Kasumi-1 (cell line): Measurements from ENCODE around the gene GLMN.
"Not testable (repeated sequence)": the region's sequence is repeated elsewhere in the genome, so short reads cannot be mapped to it uniquely, and the experiment has no call there.

Experiments used
- DNase-seq, 2 experiments: peaks; one replicate each; lab custom pipeline; 2025; lab: John Stamatoyannopoulos, UW

GLMN gene

DNA sequence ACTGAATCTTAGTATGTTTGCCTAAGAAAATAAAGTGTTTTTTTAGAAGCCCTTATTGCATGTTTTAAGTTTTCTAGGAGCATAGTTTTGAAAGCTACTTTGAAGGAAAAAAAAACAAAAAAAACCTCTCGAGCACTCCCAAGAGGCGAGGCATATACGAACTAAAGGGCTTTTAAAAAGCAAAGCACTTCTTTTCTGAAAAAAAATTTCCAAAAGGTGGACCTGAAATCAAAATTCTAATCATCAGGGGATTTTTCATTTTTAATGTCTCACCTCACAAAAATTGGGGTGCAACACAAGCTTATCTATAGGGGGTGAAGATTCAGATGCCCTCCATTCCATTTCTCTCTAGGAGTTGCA lies 594 bp downstream of the GLMN start:
- DNase-seq: no peak

GRCh38 chr1:92291372-92291999 lies 7.3 kb downstream of the GLMN start:
- DNase-seq: peak; percentile 87 to 88

DNA sequence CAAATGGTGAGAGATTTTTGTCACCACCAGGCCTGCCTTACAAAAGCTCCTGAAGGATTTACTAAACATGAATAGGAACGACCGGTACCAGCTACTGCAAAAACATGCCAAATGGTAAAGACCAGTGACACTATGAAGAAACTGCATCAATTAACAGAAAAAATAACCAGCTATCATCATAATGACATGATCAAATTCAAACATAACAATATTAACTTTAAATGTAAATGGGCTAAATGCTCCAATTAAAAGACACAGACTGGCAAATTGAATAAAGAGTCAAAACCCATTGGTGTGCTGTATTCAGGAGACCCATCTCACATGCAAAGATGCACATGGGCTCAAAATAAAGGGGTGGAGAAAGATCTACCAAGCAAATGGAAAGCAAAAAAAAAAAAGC lies 17.4 kb downstream of the GLMN start:
- DNase-seq: not testable (repeated sequence)

GRCh38 chr1:92279781-92280180 lies 19.0 kb downstream of the GLMN start:
- not testable (repeated sequence) for DNase-seq

DNA sequence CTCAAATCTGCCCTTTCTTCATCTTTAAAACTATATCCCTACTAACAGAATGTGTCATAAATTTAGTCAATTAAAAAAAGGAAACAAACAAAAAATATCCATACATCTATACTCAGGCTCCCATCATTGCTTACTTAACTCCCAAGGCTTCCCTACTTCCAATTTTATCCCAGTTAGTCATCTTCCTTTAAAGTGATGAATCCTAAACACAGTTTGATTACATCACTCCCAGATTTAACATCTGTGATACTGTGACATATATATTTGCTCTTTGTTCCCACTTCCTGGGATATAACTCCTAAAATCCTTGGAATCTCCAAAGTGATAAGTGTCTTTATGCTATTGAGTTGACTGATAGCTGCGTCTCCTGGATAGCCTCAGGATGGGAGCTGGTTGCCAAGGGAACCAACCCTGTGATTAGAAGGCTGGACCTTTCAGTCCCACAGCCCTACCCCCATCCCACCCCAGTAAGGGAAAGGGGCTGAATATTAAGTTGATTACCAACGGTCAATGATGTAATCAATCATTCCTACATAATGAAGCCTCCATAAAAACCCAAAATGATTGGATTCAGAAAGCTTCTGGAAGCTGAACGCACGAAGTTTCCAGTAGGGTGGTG lies 21.6 kb downstream of the GLMN start:
- DNase-seq: no peak

DNA sequence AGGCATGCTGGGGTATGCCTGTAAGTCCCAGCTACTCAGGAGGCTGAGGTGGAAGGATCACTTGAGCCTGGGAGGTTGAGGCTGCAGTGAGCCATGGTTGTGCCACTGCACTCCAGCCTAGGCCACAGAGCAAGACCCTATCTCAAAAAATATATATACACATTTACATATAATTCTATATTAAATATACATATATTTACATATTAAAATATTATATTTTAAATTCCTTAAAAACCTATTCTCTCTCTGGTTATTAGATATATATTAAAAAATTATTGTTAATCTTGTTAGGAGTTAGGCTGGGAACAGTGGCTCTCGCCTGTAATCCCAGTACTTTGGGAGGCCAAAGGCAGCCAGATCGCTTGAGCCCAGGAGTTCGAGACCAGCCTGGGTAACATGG lies 22.7 kb downstream of the GLMN start:
- no peak for DNase-seq

GRCh38 chr1:92274939-92275338 lies 23.8 kb downstream of the GLMN start:
- DNase-seq: peak in 1 of 2 experiments; percentile 9

- no peak for DNase-seq
These were observed 25.7 kb downstream of the GLMN start for GRCh38 chr1:92273039-92273438.

DNA sequence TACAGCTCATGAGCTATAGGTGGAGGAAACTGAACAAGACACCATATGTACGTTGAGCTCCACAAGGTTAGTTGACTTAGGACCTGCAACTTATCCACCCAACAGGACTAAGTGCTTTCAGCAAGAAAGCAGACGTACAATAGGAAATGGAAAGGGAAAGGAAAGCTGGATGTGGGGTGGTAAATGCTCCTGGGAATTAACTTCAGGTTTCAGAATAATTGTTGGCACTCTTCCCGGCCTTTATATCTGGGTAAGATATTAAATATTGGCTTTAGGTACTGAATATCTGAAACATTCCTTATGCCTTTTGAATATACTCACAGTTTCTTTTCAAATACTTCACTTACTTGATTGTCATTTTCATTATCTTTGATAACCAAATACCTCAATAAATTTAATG lies 36.3 kb downstream of the GLMN start:
- DNase-seq: no peak

DNA sequence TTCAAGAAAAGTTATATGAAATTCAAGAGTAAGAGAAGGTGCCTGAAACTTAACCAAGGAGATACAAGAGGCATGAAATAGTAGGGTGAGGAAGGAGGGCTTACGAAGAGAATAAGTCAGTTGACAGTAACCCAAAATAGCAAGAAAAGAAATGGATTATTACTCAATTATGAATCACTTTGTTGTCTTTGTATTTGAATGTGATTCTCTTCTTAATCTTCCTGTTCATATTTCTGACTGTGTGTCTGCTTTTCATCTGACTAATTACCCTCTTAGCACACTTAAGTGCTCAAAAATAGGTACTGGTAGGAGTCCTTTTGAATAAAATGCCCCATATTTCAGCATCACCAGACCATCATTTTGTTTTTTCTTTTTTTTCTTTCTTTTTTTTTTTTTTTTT lies 39.4 kb downstream of the GLMN start:
- no peak for DNase-seq

GRCh38 chr1:92254714-92255113 lies 44.1 kb downstream of the GLMN start:
- DNase-seq: not testable (repeated sequence)

- DNase-seq: no peak
These were observed 54.4 kb downstream of the GLMN start for GRCh38 chr1:92244376-92244775.

- DNase-seq: no peak
These were observed 58.8 kb downstream of the GLMN start for GRCh38 chr1:92240034-92240433.

GRCh38 chr1:92230736-92231135 lies 68.1 kb downstream of the GLMN start:
- no peak for DNase-seq

- no peak for DNase-seq
These were observed 70.4 kb downstream of the GLMN start for GRCh38 chr1:92228401-92228800.

DNA sequence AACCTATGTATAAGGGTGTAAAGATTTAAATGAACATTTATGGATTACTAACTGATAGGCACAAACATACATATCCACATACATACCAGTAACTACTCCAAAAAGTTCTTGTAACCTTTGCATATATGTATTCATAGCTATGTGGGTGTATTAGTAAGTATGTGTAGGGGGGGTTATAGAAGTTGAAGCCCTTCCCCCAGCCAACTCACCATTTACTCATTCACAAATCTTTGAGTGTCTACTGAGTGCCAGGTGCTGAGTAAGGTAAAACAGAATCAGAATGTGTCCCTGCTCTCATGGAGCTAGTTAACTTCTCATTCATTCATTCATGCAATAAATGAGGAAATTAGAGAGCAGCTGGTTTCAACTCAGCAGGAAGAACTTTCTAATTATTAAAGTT lies 79.8 kb downstream of the GLMN start:
- no peak for DNase-seq

GRCh38 chr1:92218559-92218958 lies 80.2 kb downstream of the GLMN start:
- DNase-seq: no peak

DNA sequence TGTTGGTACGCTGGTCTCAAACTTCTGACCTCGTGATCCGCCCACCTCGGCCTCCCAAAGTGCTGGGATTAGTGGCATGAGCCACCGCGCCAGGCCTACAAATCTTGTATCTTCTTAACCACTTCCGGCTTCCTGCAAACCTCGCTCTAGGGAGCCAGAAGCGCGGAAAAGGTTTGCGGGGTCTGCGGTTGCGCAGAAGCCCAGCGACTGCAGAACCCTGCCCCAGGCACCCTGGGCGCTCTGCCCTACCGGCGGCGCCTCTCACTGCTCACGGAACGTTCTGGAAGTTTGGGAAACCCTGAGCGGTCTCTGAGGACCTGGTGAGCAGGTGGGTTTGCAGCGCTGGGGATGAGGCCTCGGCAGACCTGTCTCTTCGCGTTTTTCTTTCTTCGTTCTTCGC lies 81.1 kb downstream of the GLMN start, which contains the start of gene C1orf146:
Gene C1orf146 (plus strand): TSS at position 195 of the 400 bp plus-strand sequence. CDS start 13,506 bp downstream, outside the sequence.
- DNase-seq: no peak

DNA sequence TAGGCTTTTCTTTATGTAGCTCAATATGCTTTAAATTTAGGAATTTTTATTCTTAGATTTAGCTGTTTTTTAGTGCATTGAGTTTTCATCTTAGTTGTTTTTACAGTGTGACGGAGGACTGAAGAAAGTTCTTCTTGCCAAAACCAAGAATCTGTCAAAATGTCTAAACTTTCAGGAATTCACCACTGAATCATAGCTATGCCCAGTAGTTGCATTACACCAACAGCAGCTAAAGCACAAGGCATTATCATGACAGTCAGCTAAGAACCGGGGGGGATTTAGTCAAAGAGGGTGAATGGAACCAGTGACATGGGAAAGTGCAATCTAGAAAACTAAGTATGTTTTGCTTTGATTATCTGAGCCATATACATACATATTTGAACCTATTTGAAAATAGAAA lies 87.6 kb downstream of the GLMN start:
- DNase-seq: peak; percentile 27 to 30

DNA sequence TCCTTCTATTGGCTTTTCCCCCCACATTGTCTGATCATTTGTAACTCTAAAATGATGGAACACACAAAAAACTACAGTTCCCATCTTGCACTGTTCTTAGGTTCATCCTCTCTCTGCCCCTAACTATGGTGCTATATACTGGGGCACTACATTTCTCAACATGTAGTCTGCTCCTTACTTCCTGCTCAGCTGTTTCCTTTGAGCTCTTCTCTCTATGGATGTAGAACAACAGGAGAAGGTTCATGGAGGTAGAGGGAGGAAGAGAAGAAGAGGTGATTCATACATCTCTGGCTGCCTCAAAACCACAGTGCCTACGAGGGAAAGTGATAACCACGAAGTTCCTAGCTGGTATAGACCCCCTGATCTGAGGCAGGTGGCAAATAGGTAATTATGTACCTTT lies 88.1 kb downstream of the GLMN start:
- DNase-seq: peak; percentile 92 to 94

- DNase-seq: no peak
These were observed 95.7 kb downstream of the GLMN start for GRCh38 chr1:92203105-92203504.

DNA sequence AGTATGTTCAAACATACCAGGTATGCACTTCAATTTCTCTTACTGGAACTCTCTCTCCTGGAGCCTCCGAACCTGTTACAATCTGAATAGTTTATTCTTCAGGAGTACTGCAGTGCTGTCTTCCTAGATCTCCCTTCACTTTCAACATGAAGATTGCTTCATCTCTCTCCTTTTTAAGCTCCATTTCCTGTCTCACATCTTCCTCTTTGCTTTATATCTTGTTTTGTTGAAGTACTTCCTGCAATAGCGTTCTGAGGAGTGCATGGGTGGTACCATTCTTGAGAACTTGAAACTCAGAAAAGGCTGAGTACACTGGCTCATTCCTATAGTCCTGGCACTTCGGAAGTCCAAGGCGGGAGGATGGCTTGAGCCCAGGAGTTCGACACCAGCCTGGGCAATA lies 96.8 kb downstream of the GLMN start:
- DNase-seq: peak; percentile 77 to 81
